HepG2 (cell line): ENCODE data around the gene PDRG1. TPM values are rescaled to one million over a fixed set of nuclear protein-coding genes. Genes with fewer than 3 reads are reported as not detected.

Source experiments
- ATAC-seq: fragments of 200-7000 bp; cut with Tn5 transposase; 3 replicates; pipeline ENCODE4 v1.9.1; 2020; ENCODE audit warnings: mild to moderate bottlenecking, moderate library complexity
- BruUV-seq: library from RNA; stranded (reverse); fragments of 400-500 nt; replicated peaks from 2 replicates; lab custom pipeline; 2021; lab: Mats Ljungman, UMichigan
- CTCF ChIA-PET: fragments of 300-600 bp; formaldehyde crosslinking; extraction: SDS; loops from one replicate; lab custom pipeline; 2021; ENCODE audit warnings: low total read pairs, inconsistent platforms, low intra/inter-chr PET ratio; lab: Yijun Ruan, JAX
- POLR2A ChIA-PET: fragments of 350-600 bp; sonication (Branson Sonifier 250); formaldehyde crosslinking; loops from one replicate; lab custom pipeline; 2020; ENCODE audit warnings: antibody characterized with exemption, inconsistent platforms; lab: Yijun Ruan, JAX
- DNase-seq: peaks from one replicate; pipeline ENCODE4 v3.0.0-alpha.2; 2015; ENCODE audit warnings: low spot score
- FAIRE-seq: peaks from 3 replicates; lab custom pipeline; 2011; peaks lifted over from hg19 to GRCh38; lab: Jason Lieb, UNC
- H2AFZ ChIP-seq: one replicate; pipeline ENCODE4 v1.6.1; 2011; ENCODE audit warnings: low read length, inconsistent platforms
- H3K27ac ChIP-seq: fragments of 300-600 bp; 3 replicates; pipeline ENCODE4 v1.8.0; 2011; ENCODE audit warnings: mixed run types, mild to moderate bottlenecking, mixed read lengths, low read length, inconsistent platforms; ENCODE audit not compliant: insufficient read depth; ENCODE audit errors: extremely low read length
- H3K27me3 ChIP-seq, 2 experiments: fragments of 200-600 bp in 1 of 2; 2 replicates in 1 of 2; 3 replicates in 1 of 2; pipeline versions ENCODE4 v1.6.0 to v1.8.0; 2011; ENCODE audit warnings: low read length in 2 of 2, mild to moderate bottlenecking in 2 of 2, moderate library complexity in 2 of 2, inconsistent platforms in 1 of 2; ENCODE audit not compliant: insufficient read depth in 2 of 2, control insufficient read depth in 1 of 2
- H3K36me3 ChIP-seq, 2 experiments: fragments of 200-600 bp in 1 of 2; replicated peaks in 1 of 2; 2 replicates in 1 of 2; 3 replicates in 1 of 2; pipeline versions ENCODE4 v1.5.1 to v1.8.0; 2011; ENCODE audit warnings: low read length in 2 of 2, inconsistent platforms in 1 of 2; ENCODE audit not compliant: insufficient read depth in 2 of 2, control insufficient read depth in 1 of 2
- H3K4me1 ChIP-seq: 2 replicates; pipeline ENCODE4 v1.5.1; 2012; ENCODE audit warnings: low read length, inconsistent platforms; ENCODE audit not compliant: insufficient read depth
- H3K4me2 ChIP-seq: 2 replicates; pipeline ENCODE4 v1.6.0; 2011; ENCODE audit warnings: low read depth, low read length, inconsistent platforms
- H3K4me3 ChIP-seq, 3 experiments: fragments of 200-600 bp in 1 of 3; sonication (generic), shearing (Covaris generic) in 1 of 3; replicated peaks in 1 of 3; 2 replicates each; pipeline ENCODE4 v1.5.1; 2011 to 2016; ENCODE audit warnings: low read length in 3 of 3, inconsistent platforms in 2 of 3, low read depth in 2 of 3, mild to moderate bottlenecking in 2 of 3, control low read depth in 1 of 3, mixed read lengths in 1 of 3; ENCODE audit not compliant: insufficient read depth in 1 of 3
- H3K79me2 ChIP-seq: one replicate; pipeline ENCODE4 v1.6.1; 2011; ENCODE audit warnings: low read length, inconsistent platforms; ENCODE audit not compliant: insufficient read depth
- H3K9ac ChIP-seq: 2 replicates; pipeline ENCODE4 v1.6.0; 2011; ENCODE audit warnings: mild to moderate bottlenecking, low read depth, low read length, inconsistent platforms; ENCODE audit not compliant: insufficient read depth
- H3K9me3 ChIP-seq: 2 replicates; pipeline ENCODE4 v1.5.1; 2012; ENCODE audit warnings: mild to moderate bottlenecking, low read length
- H4K20me1 ChIP-seq: 2 replicates; pipeline ENCODE4 v1.6.0; 2011; ENCODE audit warnings: inconsistent platforms, mild to moderate bottlenecking, low read length, moderate library complexity; ENCODE audit not compliant: insufficient read depth
- AHDC1 ChIP-seq: sonication (generic); formaldehyde crosslinking; IDR thresholded peaks from 2 replicates; pipeline ENCODE4 v1.5.1; 2020; ENCODE audit warnings: mild to moderate bottlenecking, missing genetic modification reagents, borderline replicate concordance
- BHLHE40 ChIP-seq: IDR thresholded peaks from 2 replicates; pipeline ENCODE4 v1.6.1; 2011; ENCODE audit warnings: low read length, improper control_type of control experiment
- CHD2 ChIP-seq: IDR thresholded peaks from 2 replicates; pipeline ENCODE4 v1.6.1; 2011; ENCODE audit warnings: low read depth, low read length, improper control_type of control experiment
- CREB1 ChIP-seq, 2 experiments: fragments of 450-650 bp in 1 of 2; IDR thresholded peaks; 2 replicates each; pipeline ENCODE4 v1.6.1; 2016 to 2017; ENCODE audit warnings: control low read depth in 1 of 2, mild to moderate bottlenecking in 1 of 2, missing compliant biosample characterization in 1 of 2, missing genetic modification characterization in 1 of 2
- KLF13 ChIP-seq: sonication (generic); formaldehyde crosslinking; IDR thresholded peaks from 2 replicates; pipeline ENCODE4 v1.4.0; 2020; ENCODE audit warnings: mild to moderate bottlenecking, missing genetic modification reagents
- NFYB ChIP-seq: sonication (generic); formaldehyde crosslinking; IDR thresholded peaks from 2 replicates; pipeline ENCODE4 v1.4.0; 2020; ENCODE audit warnings: missing genetic modification reagents
- NRL ChIP-seq: sonication (generic); formaldehyde crosslinking; IDR thresholded peaks from 2 replicates; pipeline ENCODE4 v1.5.0; 2020; ENCODE audit warnings: missing genetic modification reagents, mild to moderate bottlenecking, moderate library complexity, borderline replicate concordance
- PLRG1 ChIP-seq: fragments of 450-650 bp; conservative IDR thresholded peaks from 2 replicates; pipeline ENCODE4 v1.6.1; 2016
- RXRB ChIP-seq: IDR thresholded peaks from 2 replicates; pipeline ENCODE4 v1.6.1; 2016; ENCODE audit warnings: borderline replicate concordance, missing genetic modification reagents, missing compliant biosample characterization
- SATB2 ChIP-seq: sonication (generic); formaldehyde crosslinking; IDR thresholded peaks from 2 replicates; pipeline ENCODE4 v1.5.0; 2020; ENCODE audit warnings: missing genetic modification reagents
- SNAPC2 ChIP-seq: sonication (generic); formaldehyde crosslinking; IDR thresholded peaks from 2 replicates; pipeline ENCODE4 v1.8.1; 2022; ENCODE audit warnings: mild to moderate bottlenecking, missing genetic modification reagents
- SNAPC5 ChIP-seq: sonication (generic); formaldehyde crosslinking; IDR thresholded peaks from 2 replicates; pipeline ENCODE4 v1.8.1; 2023; ENCODE audit warnings: mild to moderate bottlenecking, missing genetic modification reagents, borderline replicate concordance
- ZNF18 ChIP-seq: sonication (generic); formaldehyde crosslinking; IDR thresholded peaks from 2 replicates; pipeline ENCODE4 v1.8.0; 2022; ENCODE audit warnings: mild to moderate bottlenecking, missing genetic modification reagents; ENCODE audit not compliant: insufficient replicate concordance
- ZNF20 ChIP-seq: sonication (generic); formaldehyde crosslinking; IDR thresholded peaks from 2 replicates; pipeline ENCODE4 v1.4.0; 2020; ENCODE audit warnings: mild to moderate bottlenecking, moderate library complexity, missing genetic modification reagents
- ZNF260 ChIP-seq: sonication (generic); formaldehyde crosslinking; IDR thresholded peaks from 2 replicates; pipeline ENCODE4 v1.4.0; 2020; ENCODE audit warnings: missing genetic modification reagents, low read depth, mild to moderate bottlenecking, borderline replicate concordance
- ZNF484 ChIP-seq: sonication (generic); formaldehyde crosslinking; IDR thresholded peaks from 2 replicates; pipeline ENCODE4 v1.5.1; 2020; ENCODE audit warnings: mild to moderate bottlenecking, low read depth, missing genetic modification reagents, borderline replicate concordance
- whole genome bisulfite sequencing: methylation state at CpG from one replicate; pipeline ENCODE4 v1.1.6; 2017; ENCODE audit warnings: low lambda C conversion rate; 5-methylcytosine and 5-hydroxymethylcytosine counted together
- in situ Hi-C: cut with HindIII; loops from 2 replicates; pipeline ENCODE4 v1.10.0; 2017; ENCODE audit warnings: low pct_unique_long_range_greater_than_20kb; ENCODE audit not compliant: extremely low pct_ligation_motif_present
- intact Hi-C: fragments of 100-400 bp; cut with micrococcal nuclease; formaldehyde crosslinking; loops from one replicate; pipeline ENCODE4 v1.10.0; 2022; ENCODE audit not compliant: unreplicated experiment
- polyA plus RNA-seq, 8 experiments: library from polyadenylated mRNA; depleted of rRNA in 3 of 8; stranded (reverse) in 7 of 8; unstranded in 1 of 8; fragments of >200 nt; fragmentation: Illumina TruSeq in 4 of 8; extraction: Trizol in 4 of 8; gene quantifications; 2 replicates each; pipeline versions ENCODE4 v1.2.1 to v1.2.3, GENCODE V29; 2011 to 2016; ENCODE audit warnings: low read depth in 4 of 8, missing spikeins in 1 of 8, mixed read lengths in 1 of 8; ENCODE audit not compliant: insufficient read depth in 1 of 8
- total RNA-seq, 5 experiments: library from RNA; depleted of rRNA; stranded (reverse); fragments of >200 nt; fragmentation: Illumina TruSeq; extraction: Trizol; gene quantifications; 2 replicates each; pipeline ENCODE4 v1.2.3, GENCODE V29; 2016; ENCODE audit warnings: low read depth in 1 of 5

The PDRG1 gene
- total and polyA plus RNA-seq, 2 of the 13 experiments (the other 11 are each of a cell fraction or from before 2014, with no cell fraction given) = 16.6 to 18.0 TPM

GRCh38 chr20:31968291-31969126 is 16.7 kb upstream of the PDRG1 start:
- peak; percentile 93 for ATAC-seq
- no peak overlapping the region for H2AFZ ChIP-seq
- H4K20me1 ChIP-seq = no peaks in the 10 kb centered on the region; the same call in 1 of the 2 replicates
- no peaks in the 10 kb centered on the region; a peak in 2 of 5 replicates for H3K27me3 ChIP-seq
- no peaks in the 10 kb centered on the region for H3K4me1 ChIP-seq
- FAIRE-seq = peak; percentile 42
- peak; percentile 64 for DNase-seq
- intact Hi-C loops = no loop called here
- no peak overlapping the region for H3K27ac ChIP-seq
- H3K9ac ChIP-seq = no peak overlapping the region
- no TSS peak for BruUV-seq
- ChIA-PET CTCF (no interaction called here), POLR2A (no interaction called here)
- no peaks in the 10 kb centered on the region for H3K36me3 ChIP-seq
- no peaks in the 10 kb centered on the region for H3K79me2 ChIP-seq
- in situ Hi-C loops = no loop called here
- no peaks in the 10 kb centered on the region for H3K9me3 ChIP-seq
- WGBS = 16% methylated on average over 49 of the region's 57 CpGs
- H3K4me3 ChIP-seq = no peak overlapping the region; a peak in 1 of 6 replicates
- H3K4me2 ChIP-seq = no peak overlapping the region; the same call in 1 of the 2 replicates
- TF ChIP-seq NFYB (peak; percentile 89), CREB1 (IDR thresholded peaks at IDR 0.05) (no peak), CREB1 (CRISPR knock-in tag; IDR thresholded peaks at IDR 0.05) (no peak), CHD2 (no peak), RXRB (CRISPR knock-in tag) (peak; percentile 100), AHDC1 (CRISPR knock-in tag) (peak; percentile 100), NRL (CRISPR knock-in tag) (peak; percentile 100), BHLHE40 (0 out of 2 replicates have a peak, but pooled peaks have one; percentile 19), ZNF20 (CRISPR knock-in tag) (peak; percentile 100), ZNF260 (CRISPR knock-in tag) (peak; percentile 100), SNAPC2 (CRISPR knock-in tag) (peak; percentile 100), ZNF484 (CRISPR knock-in tag) (peak; percentile 100), KLF13 (CRISPR knock-in tag) (peak; percentile 100), SATB2 (CRISPR knock-in tag) (peak; percentile 100), ZNF18 (CRISPR knock-in tag) (peak; percentile 100), PLRG1 (no peak), SNAPC5 (peak; percentile 99)
